Thyroid gland (tissue), 4 donors: ENCODE results near the gene ALKBH7.

Source experiments
- POLR2A ChIP-seq, 2 donors: fragments of 450-650 bp; IDR thresholded peaks; one replicate each; pipeline ENCODE4 v1.6.1; 2017; ENCODE audit warnings: antibody characterized with exemption in 2 of 2, mild to moderate bottlenecking in 2 of 2, moderate library complexity in 1 of 2
- TF ChIP-seq, protein P1 (sequence below), 6 experiments: fragments of 200-600 bp in 3 of 6; fragments of 450-650 bp in 3 of 6; sonication (generic) in 3 of 6; IDR thresholded peaks; one replicate each; pipeline ENCODE4 v1.5.1; 2016 to 2019; ENCODE audit warnings: antibody characterized with exemption in 6 of 6, mild to moderate bottlenecking in 2 of 6, inconsistent platforms in 1 of 6, moderate library complexity in 1 of 6

GRCh38 chr19:6393983-6394412, 21.4 kb downstream of the ALKBH7 start:
- TF ChIP-seq, protein P1, sequence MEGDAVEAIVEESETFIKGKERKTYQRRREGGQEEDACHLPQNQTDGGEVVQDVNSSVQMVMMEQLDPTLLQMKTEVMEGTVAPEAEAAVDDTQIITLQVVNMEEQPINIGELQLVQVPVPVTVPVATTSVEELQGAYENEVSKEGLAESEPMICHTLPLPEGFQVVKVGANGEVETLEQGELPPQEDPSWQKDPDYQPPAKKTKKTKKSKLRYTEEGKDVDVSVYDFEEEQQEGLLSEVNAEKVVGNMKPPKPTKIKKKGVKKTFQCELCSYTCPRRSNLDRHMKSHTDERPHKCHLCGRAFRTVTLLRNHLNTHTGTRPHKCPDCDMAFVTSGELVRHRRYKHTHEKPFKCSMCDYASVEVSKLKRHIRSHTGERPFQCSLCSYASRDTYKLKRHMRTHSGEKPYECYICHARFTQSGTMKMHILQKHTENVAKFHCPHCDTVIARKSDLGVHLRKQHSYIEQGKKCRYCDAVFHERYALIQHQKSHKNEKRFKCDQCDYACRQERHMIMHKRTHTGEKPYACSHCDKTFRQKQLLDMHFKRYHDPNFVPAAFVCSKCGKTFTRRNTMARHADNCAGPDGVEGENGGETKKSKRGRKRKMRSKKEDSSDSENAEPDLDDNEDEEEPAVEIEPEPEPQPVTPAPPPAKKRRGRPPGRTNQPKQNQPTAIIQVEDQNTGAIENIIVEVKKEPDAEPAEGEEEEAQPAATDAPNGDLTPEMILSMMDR (IDR thresholded peaks at IDR 0.05): no peak
- TF ChIP-seq POLR2A (IDR thresholded peaks at IDR 0.05): no peak
